HAP-1 (cell line): ENCODE results near the gene HAPSTR1.
A peak's percentile ranks its signal among the peaks of the same experiment; 100 is the strongest.

Experiments used
- DNase-seq, 2 experiments: peaks; one replicate each; pipeline ENCODE4 v3.0.0-alpha.2; 2016 to 2020; ENCODE audit warnings: low spot score in 2 of 2
- H3K27me3 ChIP-seq: fragments of 250-450 bp; sonication (Bioruptor Pico); 2 replicates; pipeline ENCODE4 v1.5.1; 2020; ENCODE audit warnings: low read depth, mild to moderate bottlenecking, moderate library complexity
- H3K36me3 ChIP-seq: fragments of 250-450 bp; sonication (Bioruptor Pico); replicated peaks from 2 replicates; pipeline ENCODE4 v1.5.1; 2020; ENCODE audit warnings: mild to moderate bottlenecking
- H3K4me1 ChIP-seq: fragments of 250-450 bp; sonication (Bioruptor Pico); 2 replicates; pipeline ENCODE4 v1.5.1; 2020; ENCODE audit warnings: mild to moderate bottlenecking
- H3K4me3 ChIP-seq: fragments of 250-450 bp; sonication (Bioruptor Pico); 2 replicates; pipeline ENCODE4 v1.5.1; 2020; ENCODE audit warnings: mild to moderate bottlenecking, moderate library complexity
- H3K9me3 ChIP-seq: fragments of 250-450 bp; sonication (Bioruptor Pico); 2 replicates; pipeline ENCODE4 v1.5.1; 2020; ENCODE audit warnings: mild to moderate bottlenecking, moderate library complexity
- in situ Hi-C: fragments of 300-500 bp; cut with MboI; formaldehyde crosslinking; loops from 3 replicates; pipeline ENCODE4 v1.14.3; 2020; ENCODE audit warnings: low sequenced_read_pairs, inconsistent platforms, mixed read lengths

The HAPSTR1 gene

GRCh38 chr16:9125658-9126505, 34.4 kb downstream of the HAPSTR1 start:
- H3K4me3 ChIP-seq = no peak overlapping the region
- no peak for DNase-seq
- no peaks in the 10 kb centered on the region for H3K9me3 ChIP-seq
- H3K36me3 ChIP-seq = peaks cover 21% of the 10 kb centered on the region
- peaks cover 17% of the 10 kb centered on the region for H3K4me1 ChIP-seq
- in situ Hi-C loops = loop anchor here (25.0 kb wide), 1 partner anchor 464 kb away; the partner anchor contains the start of gene ABAT
- no peaks in the 10 kb centered on the region for H3K27me3 ChIP-seq

GRCh38 chr16:9126609-9127008, 35.2 kb downstream of the HAPSTR1 start:
- Histone ChIP-seq H3K27me3 (no peaks in the 10 kb centered on the region), H3K4me1 (peaks cover 17% of the 10 kb centered on the region), H3K4me3 (no peak overlapping the region), H3K36me3 (peaks cover 14% of the 10 kb centered on the region), H3K9me3 (no peaks in the 10 kb centered on the region)
- DNase-seq = no peak
- in situ Hi-C loops = loop anchor here (25.0 kb wide), 1 partner anchor 464 kb away; the partner anchor contains the start of gene ABAT

- H3K9me3 ChIP-seq = no peaks in the 10 kb centered on the region
- H3K4me1 ChIP-seq = peaks cover 14% of the 10 kb centered on the region
- H3K36me3 ChIP-seq = peaks cover 2% of the 10 kb centered on the region; the same call in 1 of the 2 replicates
- in situ Hi-C loops = loop anchor here (25.0 kb wide), 1 partner anchor 466 kb away; the partner anchor contains the start of gene ABAT
- H3K4me3 ChIP-seq = no peak overlapping the region
- DNase-seq = no peak
- H3K27me3 ChIP-seq = no peaks in the 10 kb centered on the region
These were observed 37.2 kb downstream of the HAPSTR1 start for GRCh38 chr16:9128346-9129342.

- no peak for DNase-seq
- in situ Hi-C loops = loop anchor here (5.0 to 25.0 kb wide), 2 partner anchors 92 to 472 kb away; partner anchors contain the start of gene ABAT
- no peaks in the 10 kb centered on the region for H3K36me3 ChIP-seq
- H3K9me3 ChIP-seq = no peaks in the 10 kb centered on the region
- H3K4me3 ChIP-seq = no peak overlapping the region
- no peaks in the 10 kb centered on the region for H3K27me3 ChIP-seq
- H3K4me1 ChIP-seq = no peaks in the 10 kb centered on the region
These were observed 42.9 kb downstream of the HAPSTR1 start for GRCh38 chr16:9134306-9134705.

- Histone ChIP-seq H3K36me3 (no peaks in the 10 kb centered on the region), H3K4me1 (no peaks in the 10 kb centered on the region), H3K27me3 (no peaks in the 10 kb centered on the region), H3K4me3 (no peak overlapping the region), H3K9me3 (no peaks in the 10 kb centered on the region)
- peak in 1 of 2 experiments; percentile 75 for DNase-seq
- in situ Hi-C loops = loop anchor here (5.0 to 25.0 kb wide), 2 partner anchors 92 to 472 kb away; partner anchors contain the start of gene ABAT
These were observed 43.3 kb downstream of the HAPSTR1 start for GRCh38 chr16:9134739-9135138.

- no peak for DNase-seq
- no peaks in the 10 kb centered on the region for H3K9me3 ChIP-seq
- no peak overlapping the region for H3K4me3 ChIP-seq
- in situ Hi-C loops = loop anchor here (25.0 kb wide), 1 partner anchor 473 kb away; the partner anchor contains the start of gene ABAT
- no peaks in the 10 kb centered on the region for H3K4me1 ChIP-seq
- H3K36me3 ChIP-seq = no peaks in the 10 kb centered on the region
- H3K27me3 ChIP-seq = no peaks in the 10 kb centered on the region
These were observed 44.4 kb downstream of the HAPSTR1 start for GRCh38 chr16:9135797-9136196.

GRCh38 chr16:9136596-9136995, 45.2 kb downstream of the HAPSTR1 start:
- Histone ChIP-seq H3K27me3 (no peaks in the 10 kb centered on the region), H3K9me3 (no peaks in the 10 kb centered on the region), H3K4me1 (no peaks in the 10 kb centered on the region), H3K36me3 (no peaks in the 10 kb centered on the region), H3K4me3 (no peak overlapping the region)
- no peak for DNase-seq
- in situ Hi-C loops = loop anchor here (25.0 kb wide), 1 partner anchor 474 kb away; the partner anchor contains the start of gene ABAT

GRCh38 chr16:9138021-9138680, 46.7 kb downstream of the HAPSTR1 start:
- no peaks in the 10 kb centered on the region for H3K9me3 ChIP-seq
- no peaks in the 10 kb centered on the region for H3K27me3 ChIP-seq
- H3K4me3 ChIP-seq = no peak overlapping the region
- in situ Hi-C loops = loop anchor here (25.0 kb wide), 1 partner anchor 476 kb away; the partner anchor contains the start of gene ABAT
- no peaks in the 10 kb centered on the region for H3K36me3 ChIP-seq
- no peaks in the 10 kb centered on the region for H3K4me1 ChIP-seq
- no peak for DNase-seq

GRCh38 chr16:9138731-9139501, 47.5 kb downstream of the HAPSTR1 start:
- in situ Hi-C loops = loop anchor here (25.0 kb wide), 1 partner anchor 477 kb away; the partner anchor contains the start of gene ABAT
- Histone ChIP-seq H3K36me3 (no peaks in the 10 kb centered on the region), H3K4me3 (no peak overlapping the region), H3K27me3 (no peaks in the 10 kb centered on the region), H3K4me1 (no peaks in the 10 kb centered on the region), H3K9me3 (no peaks in the 10 kb centered on the region)
- peak; percentile 54 to 90 for DNase-seq

GRCh38 chr16:9139965-9140364, 48.5 kb downstream of the HAPSTR1 start:
- no peaks in the 10 kb centered on the region for H3K9me3 ChIP-seq
- H3K4me3 ChIP-seq = no peak overlapping the region
- in situ Hi-C loops = loop anchor here (10.0 to 25.0 kb wide), 2 partner anchors 478 to 1045 kb away; partner anchors contain the start of genes ABAT and GRIN2A
- peaks cover under 1% of the 10 kb centered on the region; the same call in 1 of the 2 replicates for H3K4me1 ChIP-seq
- no peaks in the 10 kb centered on the region for H3K27me3 ChIP-seq
- no peaks in the 10 kb centered on the region for H3K36me3 ChIP-seq
- DNase-seq = peak in 1 of 2 experiments; percentile 50
